H9 (cell line): ENCODE results near the gene P2RY14. TPM values are rescaled to one million over a fixed set of nuclear protein-coding genes. Genes with fewer than 3 reads are reported as not detected.
A peak's percentile ranks its signal among the peaks of the same experiment; 100 is the strongest.

Experiments
- DNase-seq: peaks from one replicate; pipeline ENCODE4 v3.0.0-alpha.2; 2017
- H2AFZ ChIP-seq: one replicate; pipeline ENCODE4 v1.6.1; 2013; ENCODE audit warnings: mild to moderate bottlenecking, low read length, control low read depth, moderate library complexity
- H2AK5ac ChIP-seq: 2 replicates; pipeline ENCODE4 v1.6.1; 2013; ENCODE audit warnings: low read length, control low read depth, mixed read lengths; ENCODE audit not compliant: insufficient read length
- H2BK120ac ChIP-seq: one replicate; pipeline ENCODE4 v1.6.1; 2013; ENCODE audit warnings: low read depth, mild to moderate bottlenecking, low read length, control low read depth, inconsistent platforms; ENCODE audit not compliant: poor library complexity, severe bottlenecking
- H2BK12ac ChIP-seq: 2 replicates; pipeline ENCODE4 v1.6.1; 2013; ENCODE audit warnings: low read length, control low read depth, mixed read lengths, low read depth; ENCODE audit not compliant: insufficient read length
- H2BK15ac ChIP-seq: 2 replicates; pipeline ENCODE4 v1.6.1; 2013; ENCODE audit warnings: low read depth, low read length, control low read depth
- H2BK20ac ChIP-seq: one replicate; pipeline ENCODE4 v1.6.1; 2013; ENCODE audit warnings: low read depth, mild to moderate bottlenecking, low read length, control low read depth, inconsistent platforms; ENCODE audit not compliant: poor library complexity, severe bottlenecking
- H2BK5ac ChIP-seq: 2 replicates; pipeline ENCODE4 v1.6.1; 2013; ENCODE audit warnings: low read length, control low read depth, mixed read lengths; ENCODE audit not compliant: insufficient read length
- H3K14ac ChIP-seq: 2 replicates; pipeline ENCODE4 v1.6.1; 2013; ENCODE audit warnings: low read length, control low read depth; ENCODE audit not compliant: insufficient read depth
- H3K18ac ChIP-seq: 2 replicates; pipeline ENCODE4 v1.6.1; 2013; ENCODE audit warnings: low read depth, mild to moderate bottlenecking, mixed read lengths, low read length, control low read depth; ENCODE audit not compliant: insufficient read length
- H3K23ac ChIP-seq: 2 replicates; pipeline ENCODE4 v1.6.1; 2013; ENCODE audit warnings: low read length, control low read depth, mixed read lengths, low read depth; ENCODE audit not compliant: insufficient read length
- H3K23me2 ChIP-seq: 2 replicates; pipeline ENCODE4 v1.6.1; 2013; ENCODE audit warnings: low read depth, mild to moderate bottlenecking, mixed read lengths, low read length, control low read depth; ENCODE audit not compliant: insufficient read length, poor library complexity, severe bottlenecking
- H3K27ac ChIP-seq: 2 replicates; pipeline ENCODE4 v1.5.1; 2013; ENCODE audit warnings: low read length, control low read depth, mixed read lengths, low read depth; ENCODE audit not compliant: insufficient read length
- H3K27me3 ChIP-seq: 2 replicates; pipeline ENCODE4 v1.6.1; 2013; ENCODE audit warnings: low read length, control low read depth, inconsistent platforms; ENCODE audit not compliant: insufficient read depth
- H3K4ac ChIP-seq: 2 replicates; pipeline ENCODE4 v1.6.1; 2013; ENCODE audit warnings: low read depth, mild to moderate bottlenecking, control low read depth, inconsistent platforms, low read length, moderate library complexity
- H3K4me1 ChIP-seq: 2 replicates; pipeline ENCODE4 v1.6.1; 2013; ENCODE audit warnings: low read length, control low read depth, inconsistent platforms; ENCODE audit not compliant: insufficient read depth
- H3K4me2 ChIP-seq: 2 replicates; pipeline ENCODE4 v1.6.1; 2013; ENCODE audit warnings: low read length, control low read depth, mixed read lengths; ENCODE audit not compliant: insufficient read length, insufficient read depth
- H3K56ac ChIP-seq: 2 replicates; pipeline ENCODE4 v1.6.1; 2013; ENCODE audit warnings: low read depth, mild to moderate bottlenecking, mixed read lengths, low read length, control low read depth; ENCODE audit not compliant: insufficient read length
- H3K79me1 ChIP-seq: 2 replicates; pipeline ENCODE4 v1.6.1; 2013; ENCODE audit warnings: low read depth, mild to moderate bottlenecking, moderate library complexity, low read length, control low read depth, inconsistent platforms; ENCODE audit not compliant: insufficient read depth, poor library complexity, severe bottlenecking
- H3K79me2 ChIP-seq: 2 replicates; pipeline ENCODE4 v1.6.1; 2013; ENCODE audit warnings: low read length, control low read depth, inconsistent platforms; ENCODE audit not compliant: insufficient read depth
- H3K9ac ChIP-seq: 2 replicates; pipeline ENCODE4 v1.6.1; 2013; ENCODE audit warnings: low read length, control low read depth, mixed read lengths; ENCODE audit not compliant: insufficient read length; ENCODE audit errors: extremely low read depth
- H3K9me3 ChIP-seq: one replicate; pipeline ENCODE4 v1.6.1; 2013; ENCODE audit warnings: low read depth, low read length, inconsistent platforms; ENCODE audit not compliant: control insufficient read depth
- H3T11ph ChIP-seq: one replicate; pipeline ENCODE4 v1.6.1; 2013; ENCODE audit warnings: mild to moderate bottlenecking, low read length, control low read depth, inconsistent platforms
- H4K20me1 ChIP-seq: one replicate; pipeline ENCODE4 v1.6.1; 2013; ENCODE audit not compliant: control insufficient read depth, insufficient read length, insufficient read depth
- H4K5ac ChIP-seq: 2 replicates; pipeline ENCODE4 v1.6.1; 2013; ENCODE audit warnings: low read depth, mild to moderate bottlenecking, mixed read lengths, low read length, control low read depth; ENCODE audit not compliant: insufficient read length
- H4K8ac ChIP-seq: replicated peaks from 2 replicates; pipeline ENCODE4 v1.6.1; 2013; ENCODE audit warnings: low read length, control low read depth, mixed read lengths, low read depth; ENCODE audit not compliant: insufficient read length
- H4K91ac ChIP-seq: 2 replicates; pipeline ENCODE4 v1.6.1; 2013; ENCODE audit warnings: low read depth, mild to moderate bottlenecking, moderate library complexity, mixed read lengths, low read length, control low read depth; ENCODE audit not compliant: insufficient read length
- H3K27ac Mint-ChIP-seq, 3 experiments: 2 replicates in 2 of 3; 3 replicates in 1 of 3; pipeline ENCODE4 v1.8.0; 2020 to 2021; ENCODE audit warnings: mixed read lengths in 3 of 3, mild to moderate bottlenecking in 1 of 3, moderate library complexity in 1 of 3
- H3K27me3 Mint-ChIP-seq: 2 replicates; pipeline ENCODE4 v1.8.0; 2021; ENCODE audit warnings: low read depth, mild to moderate bottlenecking, moderate library complexity, mixed read lengths
- H3K36me3 Mint-ChIP-seq, 3 experiments: 2 replicates in 2 of 3; 3 replicates in 1 of 3; pipeline ENCODE4 v1.8.0; 2020 to 2021; ENCODE audit warnings: low read depth in 3 of 3, mixed read lengths in 3 of 3; ENCODE audit not compliant: insufficient read depth in 1 of 3
- H3K4me1 Mint-ChIP-seq, 2 experiments: 2 replicates each; pipeline ENCODE4 v1.8.0; 2020; ENCODE audit warnings: mixed read lengths in 2 of 2
- H3K4me3 Mint-ChIP-seq, 2 experiments: 2 replicates in 1 of 2; 3 replicates in 1 of 2; pipeline ENCODE4 v1.8.0; 2020 to 2021; ENCODE audit warnings: mild to moderate bottlenecking in 2 of 2, mixed read lengths in 2 of 2, moderate library complexity in 1 of 2
- H3K9me3 Mint-ChIP-seq, 2 experiments: 2 replicates in 1 of 2; 3 replicates in 1 of 2; pipeline ENCODE4 v1.8.0; 2020; ENCODE audit warnings: mild to moderate bottlenecking in 2 of 2, mixed read lengths in 2 of 2, moderate library complexity in 1 of 2
- CTCF ChIP-seq: fragments of 200-600 bp; sonication (generic); conservative IDR thresholded peaks from 3 replicates; pipeline ENCODE4 v1.8.0; 2021; ENCODE audit warnings: antibody characterized with exemption, mild to moderate bottlenecking
- WGBS: extraction: QIAGEN DNeasy Blood & Tissue Kit; methylation state at CpG from one replicate; pipeline ENCODE4 v1.1.7; 2013; ENCODE audit warnings: missing lambda C conversion rate, low lambda C conversion rate, mixed read lengths; ENCODE audit not compliant: insufficient read length; ENCODE audit errors: extremely low coverage; 5-methylcytosine and 5-hydroxymethylcytosine counted together
- total RNA-seq: library from RNA; stranded (reverse); gene quantifications from 2 replicates; pipeline ENCODE4 v1.2.1, GENCODE V29; 2021

Gene P2RY14
- total RNA-seq, 1 experiment from 2014 or later = not detected

GRCh38 chr3:151303751-151304150 is 25.4 kb upstream of the P2RY14 start:
- Histone ChIP-seq H3K27ac (no peak overlapping the region), H2BK15ac (no peak overlapping the region), H2BK5ac (no peak overlapping the region), H4K8ac (no peak overlapping the region), H3K18ac (no peak overlapping the region), H2BK120ac (no peak overlapping the region), H4K91ac (no peak overlapping the region), H3K23ac (no peak overlapping the region), H3K79me1 (no peaks in the 10 kb centered on the region), H3K9ac (no peak overlapping the region), H4K20me1 (no peaks in the 10 kb centered on the region), H3K79me2 (no peaks in the 10 kb centered on the region), H3K9me3 (no peaks in the 10 kb centered on the region), H3K27me3 (no peaks in the 10 kb centered on the region), H3K4me1 (peaks cover 12% of the 10 kb centered on the region; the same call in 1 of the 2 replicates), H3K4me2 (no peak overlapping the region), H2BK20ac (no peak overlapping the region), H2AFZ (no peak overlapping the region), H4K5ac (no peak overlapping the region), H3K14ac (no peak overlapping the region), H3T11ph (no peak overlapping the region), H2BK12ac (no peak overlapping the region), H2AK5ac (no peak overlapping the region), H3K4ac (no peak overlapping the region), H3K56ac (no peak overlapping the region), H3K23me2 (no peaks in the 10 kb centered on the region)
- H3K36me3 Mint-ChIP-seq = no peaks in the 10 kb centered on the region
- DNase-seq = no peak
- TF ChIP-seq CTCF = no peak
- no CpG with 5 or more reads among the region's 2 CpGs for WGBS
- H3K27ac Mint-ChIP-seq = peak overlapping the region in 2 of 3 experiments; percentile 6 to 77; a peak in 3 of 7 replicates
- no peak overlapping the region for H3K4me3 Mint-ChIP-seq
- H3K9me3 Mint-ChIP-seq = no peaks in the 10 kb centered on the region
- H3K27me3 Mint-ChIP-seq = no peaks in the 10 kb centered on the region
- H3K4me1 Mint-ChIP-seq = peaks cover 43 to 46% of the 10 kb centered on the region in 2 experiments
